ENCODE results near the gene SPACDR.
A peak's percentile ranks its signal among the peaks of the same experiment; 100 is the strongest.

SPACDR gene

DNA sequence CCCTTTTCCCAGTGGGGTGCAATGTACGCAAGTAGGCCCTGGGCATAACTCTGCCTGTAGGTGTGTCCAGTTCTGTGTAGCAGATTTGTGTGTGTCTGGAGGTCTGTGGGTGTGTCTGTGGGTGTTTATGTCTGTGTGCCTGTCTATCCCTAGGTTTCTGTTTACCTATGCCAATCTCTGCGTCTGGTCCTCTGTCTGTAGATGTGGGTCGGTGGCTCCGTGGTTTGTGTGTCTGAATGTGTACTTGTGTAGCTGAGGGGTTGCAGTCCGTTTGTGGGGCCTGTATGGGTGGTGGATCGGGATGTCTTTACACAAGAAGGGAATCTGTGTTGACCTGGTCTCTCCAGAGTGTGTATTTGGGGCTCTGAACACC is 20.6 kb upstream of the SPACDR start:
- no peak for DNase-seq

DNA sequence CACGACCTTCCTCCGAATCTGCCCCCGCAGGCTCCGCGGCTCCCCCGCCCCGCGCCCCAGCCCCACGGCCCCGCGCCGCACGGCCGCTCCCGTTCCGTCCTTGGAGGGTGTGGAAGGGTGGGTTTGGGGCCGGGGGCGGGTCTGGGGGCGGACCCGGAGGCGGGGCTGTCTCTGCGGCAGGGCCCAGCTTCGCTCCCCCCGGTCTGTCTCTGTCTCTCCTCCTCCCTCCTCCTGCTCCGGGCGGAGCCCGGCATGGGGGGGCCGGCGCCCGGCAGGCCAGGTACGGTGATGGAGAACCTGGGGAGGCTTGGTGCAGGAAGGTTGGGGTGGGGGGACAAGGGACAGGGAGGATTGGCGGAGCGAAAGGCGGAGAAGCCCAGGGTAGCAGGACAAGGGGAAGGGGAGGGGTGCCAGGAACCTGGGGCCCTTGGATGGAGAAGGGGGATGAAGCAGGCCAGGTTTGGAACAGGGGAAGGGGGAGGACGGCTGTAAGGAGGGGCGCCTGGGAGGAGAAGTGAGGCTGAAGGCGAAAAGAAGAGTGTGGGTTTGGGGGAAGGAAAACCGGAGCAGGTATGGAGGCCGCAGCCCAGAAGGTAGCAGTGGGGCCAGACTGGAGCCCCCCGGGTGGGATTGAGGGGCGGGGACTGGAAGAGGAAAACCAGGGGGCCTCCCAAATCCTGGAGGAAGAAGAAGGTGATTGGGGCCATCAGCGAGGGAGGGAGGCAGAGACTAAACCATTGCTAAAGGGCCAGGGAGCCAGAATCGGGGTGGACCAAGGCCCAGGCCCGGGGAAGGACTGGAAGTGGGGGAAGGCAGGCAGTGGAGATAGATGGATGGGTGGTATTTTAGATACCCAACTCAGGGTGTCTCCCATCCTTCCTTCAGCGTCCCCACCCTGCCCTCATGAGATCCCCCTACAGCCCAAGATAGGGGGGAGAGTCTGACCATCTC is 19.9 kb upstream of the SPACDR start, which contains the start of gene NYAP1:
Gene NYAP1, plus strand, starts transcription at position 206 of the 951 bp plus-strand sequence. CDS start 1,385 bp downstream, outside the sequence.
- DNase-seq: no peak

DNA sequence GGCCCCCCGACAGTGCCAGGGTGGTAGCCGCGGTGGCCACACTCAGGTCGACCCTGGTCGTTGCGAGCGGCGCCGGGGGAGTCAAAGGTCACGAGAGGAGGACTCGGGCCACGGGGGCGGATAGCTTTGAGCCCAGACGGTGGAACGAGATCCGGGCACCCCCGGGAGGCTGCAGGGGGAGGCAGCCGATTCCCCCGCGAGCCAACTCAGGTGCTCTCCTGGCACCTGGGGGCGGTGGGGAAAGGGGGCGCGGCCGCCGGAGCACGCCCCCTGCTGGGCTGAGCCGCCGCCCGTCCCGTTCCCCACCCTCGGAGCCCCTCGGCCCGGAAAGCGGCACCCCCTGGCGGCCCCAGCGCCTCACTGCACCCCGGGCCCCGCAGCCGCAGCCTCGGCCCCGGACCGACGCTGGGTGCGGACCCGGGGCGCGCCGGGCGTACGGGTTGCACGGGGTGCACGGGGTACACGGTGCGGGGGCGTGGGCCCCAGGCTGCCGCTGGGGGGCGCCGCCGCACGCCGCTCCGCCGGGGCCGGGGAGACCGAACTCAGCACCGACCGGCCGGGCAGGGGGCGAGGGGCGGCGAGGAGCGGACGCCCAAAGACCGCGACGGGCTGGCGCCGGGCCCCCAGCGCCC is 19.1 kb upstream of the SPACDR start:
- peak; percentile 70 to 86 (median 73) for DNase-seq

DNA sequence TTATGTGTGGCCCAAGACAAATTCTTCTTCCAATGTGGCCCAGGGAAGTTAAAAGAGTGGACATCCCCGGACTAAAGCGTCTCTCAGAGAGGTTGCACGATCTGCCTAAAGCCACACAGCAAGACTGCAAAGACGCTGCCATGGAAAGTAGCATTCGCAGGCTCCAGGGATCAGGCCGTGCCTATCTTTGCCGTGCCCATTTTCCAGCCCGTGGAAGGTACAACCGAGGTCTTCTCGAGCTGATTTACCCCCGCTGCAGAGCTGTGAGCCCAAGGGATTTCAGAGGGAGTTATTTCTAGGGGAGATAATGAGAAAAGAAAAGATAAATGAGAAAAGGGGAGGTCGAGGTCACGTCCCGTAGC is 18.6 kb upstream of the SPACDR start:
- no peak for DNase-seq

DNA sequence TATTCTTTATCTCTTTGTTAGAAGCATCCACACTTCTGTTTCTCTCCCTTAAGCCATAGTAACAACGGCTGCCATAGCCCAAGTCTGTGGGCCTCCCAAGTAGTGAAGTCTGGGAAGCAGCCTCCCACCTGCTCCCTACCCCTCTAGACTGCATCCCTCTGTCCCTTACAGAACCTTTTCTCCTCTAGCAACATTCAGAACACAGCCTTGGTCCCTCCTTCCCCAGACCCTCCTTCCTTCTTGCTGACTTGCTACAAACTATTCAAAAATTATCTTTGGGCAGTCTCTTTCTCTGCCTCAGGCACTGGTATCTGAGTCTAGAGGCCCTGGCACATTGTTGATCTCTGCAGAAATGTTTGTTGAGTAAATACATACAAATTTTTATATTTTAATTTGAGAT is 17.4 kb upstream of the SPACDR start:
- DNase-seq: no peak

DNA sequence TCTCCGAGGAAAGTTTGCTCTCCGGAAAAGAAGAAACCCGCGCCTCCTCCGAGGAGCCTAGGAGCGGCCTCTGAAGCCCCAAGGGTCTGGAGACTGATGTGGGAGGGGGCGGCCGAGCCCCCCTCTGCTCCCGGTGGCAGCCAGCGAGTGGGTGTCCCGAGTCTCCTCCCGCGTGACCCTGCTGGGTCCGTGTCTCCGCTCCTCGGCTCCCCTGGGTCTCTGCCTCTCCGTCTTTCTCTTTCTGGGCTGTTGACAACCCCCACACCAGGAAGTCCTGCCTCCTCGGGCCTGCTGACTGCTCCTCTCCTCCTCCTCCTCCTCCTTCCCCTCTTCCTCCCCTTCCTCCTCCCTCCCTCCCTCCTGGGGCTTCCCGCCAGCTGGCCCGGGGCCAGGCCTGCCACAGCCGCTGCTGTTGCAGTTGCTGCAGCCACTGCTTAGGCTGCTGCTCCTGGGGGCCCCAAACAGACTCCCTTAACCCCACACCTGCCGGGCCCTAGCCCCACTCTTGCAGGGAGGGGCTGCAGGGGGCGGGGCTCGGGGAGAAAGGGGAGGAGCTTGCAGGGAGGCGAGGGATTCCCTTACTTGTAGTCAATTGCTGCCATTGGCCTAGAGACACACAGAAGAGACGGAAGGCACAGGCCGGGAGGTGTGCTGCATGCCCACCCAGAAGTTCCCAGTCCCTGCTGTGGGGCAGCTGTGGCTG is 15.0 kb upstream of the SPACDR start, which contains the start of gene TSC22D4:
Gene TSC22D4, minus strand, starts transcription at position 257 of the 703 bp plus-strand sequence. CDS start 1,176 bp downstream, outside the sequence.
- DNase-seq: peak; percentile 87 to 94 (median 88)

DNA sequence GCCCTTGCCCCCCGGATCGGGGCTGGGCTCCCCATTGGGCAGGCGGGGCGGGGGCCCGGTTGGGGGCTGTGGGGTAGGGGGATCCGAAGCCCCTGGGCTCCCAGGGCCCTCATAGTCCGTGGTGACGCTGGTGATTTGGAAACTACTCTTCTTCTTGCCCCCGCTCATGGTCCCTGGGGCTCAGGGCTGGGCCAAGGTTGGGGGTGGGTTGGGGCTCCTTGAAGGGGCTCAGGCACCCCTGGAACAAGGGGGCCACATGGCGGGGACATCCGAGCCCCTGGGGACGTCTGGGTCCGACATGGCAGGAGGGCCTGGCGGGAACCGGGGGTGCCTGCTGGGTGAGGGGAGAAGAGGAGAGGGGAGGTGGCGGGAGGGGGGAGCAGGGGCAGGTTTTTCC is 13.8 kb upstream of the SPACDR start:
- no peak for DNase-seq

DNA sequence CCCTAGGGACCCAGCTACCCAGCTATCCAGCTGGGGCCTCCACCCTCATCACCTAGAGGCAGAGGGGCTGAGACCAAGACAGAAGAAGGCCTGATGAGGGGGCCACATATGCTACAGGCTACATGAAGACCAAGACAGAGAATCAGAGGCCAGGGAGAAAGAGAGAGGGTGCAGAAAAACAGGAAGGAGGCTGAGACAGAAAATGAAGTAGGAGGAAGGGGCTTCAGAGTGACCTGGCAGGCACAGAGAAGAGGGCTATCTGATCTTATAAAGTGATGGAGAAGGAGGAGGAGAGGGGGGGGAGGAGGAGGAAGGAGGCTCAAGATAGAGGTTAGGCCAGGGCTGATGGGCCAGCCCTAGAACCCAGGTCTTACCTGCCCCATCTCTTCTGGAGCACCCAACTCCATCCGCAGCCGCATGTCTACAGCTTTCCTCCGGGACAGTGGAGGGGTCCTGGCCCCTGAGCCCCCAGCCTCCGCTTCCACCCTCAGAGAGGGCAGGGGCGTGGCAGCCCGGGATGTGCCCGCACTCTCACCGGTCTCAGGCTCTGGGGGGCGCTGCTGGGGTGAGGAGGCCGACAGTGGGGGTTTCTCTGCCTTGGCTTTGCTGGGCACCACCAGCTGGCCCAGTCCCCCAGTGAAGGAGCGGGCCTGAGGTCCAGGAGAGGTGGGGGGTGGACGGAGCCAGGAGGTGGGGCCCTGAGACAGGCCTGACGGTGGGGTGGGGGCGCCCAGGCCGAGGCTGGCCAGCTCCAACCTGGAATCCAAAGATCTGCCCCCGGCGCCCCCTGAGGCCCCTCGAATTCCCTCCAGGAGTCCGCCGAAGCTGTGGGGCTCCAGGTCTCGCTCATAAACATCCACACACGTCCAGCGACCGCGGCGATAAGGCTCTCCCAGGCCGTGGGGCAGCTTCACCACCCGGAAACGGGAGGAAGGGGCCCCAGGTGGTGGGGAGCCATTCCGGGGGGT is 13.1 kb upstream of the SPACDR start:
- DNase-seq: peak in 1 of 3 donors; percentile 56

DNA sequence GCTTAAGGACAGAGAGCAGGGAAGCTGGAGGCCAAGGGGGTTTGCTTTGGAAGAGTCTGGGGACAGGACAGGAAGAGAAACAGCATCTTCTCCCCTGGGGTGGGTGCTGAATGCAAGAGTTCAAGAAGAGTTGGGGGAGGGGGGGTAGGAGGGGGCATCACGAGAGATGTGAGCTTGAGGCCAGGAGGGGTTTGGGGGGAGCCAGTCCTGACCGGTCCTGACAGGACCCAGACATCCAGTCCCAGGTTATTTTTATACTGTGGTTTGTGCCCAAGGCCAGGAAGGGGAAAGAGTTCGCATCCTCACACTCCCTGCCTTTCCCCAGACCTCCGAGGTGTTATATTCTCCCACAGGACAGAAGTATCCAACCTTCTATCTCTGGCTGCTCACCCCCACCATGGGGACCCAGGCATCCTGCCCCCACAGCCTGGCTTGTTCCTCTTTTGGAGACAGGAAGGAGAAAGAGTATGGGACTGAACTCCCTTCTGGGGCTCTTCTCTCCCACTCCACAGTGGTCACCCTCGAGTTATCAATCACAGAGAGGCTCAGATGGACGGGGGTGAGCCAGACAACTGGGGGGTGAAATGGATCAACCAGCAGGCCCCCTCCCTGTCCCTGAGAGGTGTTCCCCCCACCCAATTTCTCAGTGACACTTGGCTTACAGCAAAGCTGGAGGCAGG is 12.2 kb upstream of the SPACDR start:
- DNase-seq: peak in 1 of 3 donors; percentile 22

DNA sequence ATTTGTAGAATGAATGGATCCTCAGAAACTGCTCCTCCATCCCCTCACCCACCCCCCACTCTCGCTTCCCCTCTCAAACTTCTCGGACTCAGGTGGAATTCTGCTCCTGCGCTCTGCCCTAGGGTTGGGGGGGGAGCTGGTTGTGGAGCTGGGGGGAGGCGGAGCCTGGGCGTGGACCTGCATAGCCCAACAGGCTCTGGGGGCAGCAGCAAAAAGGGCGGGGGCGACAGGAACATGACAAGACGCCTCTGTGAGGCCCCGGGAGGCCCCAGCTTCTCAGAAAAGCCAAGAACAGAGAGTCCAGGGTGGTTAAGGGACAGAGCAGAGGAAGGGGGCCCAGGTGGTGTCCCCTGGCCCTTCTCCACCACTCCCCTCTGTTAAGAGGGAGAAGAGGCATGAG is 11.5 kb upstream of the SPACDR start:
- DNase-seq: peak in 1 of 3 donors; percentile 41

DNA sequence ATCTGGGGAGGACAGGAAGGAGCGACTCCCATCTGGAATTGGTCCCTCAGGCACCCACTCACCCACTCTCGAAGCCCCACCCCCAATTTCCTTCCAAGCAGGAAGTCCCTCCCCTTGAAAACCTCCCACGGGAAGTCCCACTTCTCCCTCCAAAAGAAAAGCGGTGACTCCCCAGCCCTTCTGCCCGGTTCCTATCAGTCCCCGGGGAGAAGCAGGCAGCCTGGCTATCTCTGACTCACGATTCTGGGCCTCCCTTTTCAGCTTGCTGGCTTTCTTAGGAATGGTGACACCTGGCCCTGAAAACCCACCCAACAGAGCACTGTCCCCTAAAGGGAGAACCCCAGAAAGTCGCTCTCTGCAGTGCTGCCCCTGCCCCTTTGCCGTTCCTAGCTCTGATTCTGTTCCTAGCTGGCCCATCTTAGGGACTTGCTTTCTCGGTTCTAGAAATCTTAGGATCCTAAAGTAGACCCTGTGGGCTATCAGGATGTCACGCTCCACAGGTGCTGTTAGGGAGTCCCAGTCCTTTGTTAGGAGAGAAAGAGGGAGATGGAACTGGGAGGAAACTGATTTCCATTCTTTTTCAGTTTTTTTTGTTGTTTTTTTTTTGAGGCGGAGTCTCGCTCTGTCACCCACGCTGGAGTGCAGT is 8.9 kb upstream of the SPACDR start:
- peak; percentile 89 to 93 (median 92) for DNase-seq

DNA sequence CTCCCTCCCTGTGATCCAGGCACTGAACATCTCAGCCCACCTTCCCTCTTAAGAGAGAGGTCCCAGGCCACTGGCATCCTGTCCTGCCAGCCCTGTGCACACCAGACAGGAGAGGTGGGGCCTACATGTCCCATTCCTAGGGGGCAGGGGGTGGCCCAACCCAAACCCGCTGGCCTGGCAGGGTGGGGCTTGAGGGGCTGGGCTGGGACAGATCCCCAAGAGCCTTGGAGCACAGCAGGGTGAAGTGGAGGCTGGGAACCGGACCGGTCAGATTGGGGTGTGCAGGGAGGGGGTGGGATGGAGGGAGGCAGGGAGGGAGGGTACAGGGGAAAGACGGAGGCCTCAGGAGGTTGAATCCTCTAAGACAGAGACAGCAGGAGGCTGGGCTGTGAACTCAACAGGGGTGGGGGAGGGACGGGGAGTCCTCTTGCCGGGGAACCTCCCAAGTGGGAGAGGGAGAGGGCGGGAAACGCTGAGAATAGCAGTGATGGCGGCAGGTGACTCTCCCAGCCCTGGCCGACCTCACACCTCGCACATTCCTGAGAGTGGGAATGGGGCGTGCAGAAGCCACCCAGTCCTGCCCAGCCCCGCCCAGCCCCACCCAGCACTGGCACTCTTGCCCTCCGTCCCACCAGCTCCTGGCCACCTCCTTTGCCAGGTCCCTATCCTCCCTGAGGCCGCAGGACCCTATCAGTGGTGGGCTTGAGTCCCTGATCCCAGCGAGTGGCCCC is 8.2 kb upstream of the SPACDR start:
- DNase-seq: no peak

DNA sequence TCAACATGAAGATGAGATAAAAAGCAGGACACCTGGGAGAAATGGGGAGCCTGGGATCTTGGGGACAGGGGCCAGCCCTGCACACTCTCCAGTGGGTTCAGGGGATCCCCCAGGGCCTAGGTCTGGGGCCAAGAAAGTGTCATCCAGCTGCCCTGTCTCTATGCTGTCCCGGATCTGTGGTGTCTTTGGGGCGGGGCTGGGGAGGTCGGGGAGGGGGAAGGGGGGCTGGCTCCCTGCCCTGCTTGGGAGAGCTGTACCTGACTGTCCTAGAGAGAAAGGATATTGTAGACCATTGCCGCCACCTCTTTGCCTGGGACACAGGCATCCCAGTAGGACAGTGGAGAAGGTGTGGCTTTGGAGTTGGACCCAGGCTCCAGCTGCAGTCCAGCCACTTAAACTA is 7.0 kb upstream of the SPACDR start:
- DNase-seq: no peak

DNA sequence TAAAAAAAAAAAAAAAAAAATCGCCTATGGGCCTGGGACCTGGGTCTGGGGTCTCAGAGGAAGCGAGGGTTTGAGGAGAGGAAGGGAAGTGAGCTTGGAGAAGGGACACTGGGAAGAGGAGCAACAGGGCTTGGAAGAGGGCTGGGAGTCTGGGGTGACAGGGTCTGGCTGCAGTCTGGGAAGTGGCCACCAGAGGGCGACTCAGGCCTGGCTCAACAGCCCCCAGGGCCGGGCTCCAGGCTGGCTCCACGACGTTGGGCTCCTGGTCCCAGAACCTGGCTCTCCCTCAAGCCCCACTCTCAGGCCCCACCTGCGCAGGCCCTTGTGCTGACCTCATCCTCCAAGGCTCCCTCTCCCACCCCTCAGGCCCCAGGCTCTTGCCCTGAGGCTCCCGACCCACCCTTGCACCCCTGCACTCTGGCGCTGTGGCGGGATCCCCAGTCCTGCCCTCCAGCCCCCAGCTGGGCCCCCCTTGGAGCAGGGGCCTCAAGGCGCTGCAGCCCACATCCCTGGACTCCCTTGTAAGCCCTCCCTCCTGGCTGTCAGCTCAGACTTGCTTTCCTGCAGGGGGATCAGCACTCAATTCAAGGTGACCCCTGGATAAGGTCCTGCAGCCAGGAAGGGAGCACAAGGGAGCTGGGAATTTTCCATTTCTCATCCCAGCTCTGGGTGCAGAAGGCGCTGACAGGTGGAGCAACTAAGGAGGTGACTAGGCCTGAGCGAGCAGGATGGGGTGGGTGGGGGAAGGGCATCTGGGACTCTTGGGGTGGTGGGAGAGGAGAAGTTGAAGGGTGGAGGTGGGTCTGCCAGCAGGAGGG is 5.4 kb upstream of the SPACDR start:
- peak; percentile 79 to 91 (median 88) for DNase-seq

DNA sequence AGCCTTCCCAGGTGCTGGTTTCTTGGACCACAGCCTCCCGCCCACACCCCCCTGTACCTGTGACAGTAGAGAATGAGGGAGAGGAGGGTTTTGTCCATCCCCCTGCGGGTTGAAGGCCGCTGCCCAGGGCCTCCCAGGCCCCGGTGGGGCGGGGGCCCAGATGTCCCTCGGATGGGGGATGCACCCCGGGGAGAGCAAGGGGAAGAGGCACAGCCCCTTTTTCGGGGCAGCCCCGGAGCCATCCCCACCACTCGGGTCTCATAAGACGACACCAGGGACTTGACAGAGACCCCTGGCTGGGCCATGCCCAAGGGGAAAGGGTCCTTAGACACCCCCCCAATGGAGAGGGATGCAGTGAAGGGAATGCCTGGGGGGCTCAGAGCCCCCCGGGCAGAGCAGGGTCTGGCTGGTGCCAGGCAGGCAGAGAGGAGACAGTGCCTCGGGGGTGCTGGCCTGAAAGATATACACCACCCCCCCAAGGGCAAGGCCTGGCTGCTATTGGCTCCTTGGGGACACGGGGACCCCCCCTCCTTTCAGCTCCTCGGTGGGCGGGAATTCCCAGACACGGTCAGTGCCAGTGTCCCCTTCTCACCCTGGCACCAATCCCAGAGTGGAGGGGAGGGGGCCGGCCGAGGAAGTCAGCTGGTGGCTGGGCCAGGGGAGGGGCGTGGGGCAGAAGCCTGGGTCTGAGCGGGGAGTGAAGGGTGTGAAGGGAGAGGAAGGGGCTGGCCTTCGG is 3.7 kb upstream of the SPACDR start:
- DNase-seq: no peak

DNA sequence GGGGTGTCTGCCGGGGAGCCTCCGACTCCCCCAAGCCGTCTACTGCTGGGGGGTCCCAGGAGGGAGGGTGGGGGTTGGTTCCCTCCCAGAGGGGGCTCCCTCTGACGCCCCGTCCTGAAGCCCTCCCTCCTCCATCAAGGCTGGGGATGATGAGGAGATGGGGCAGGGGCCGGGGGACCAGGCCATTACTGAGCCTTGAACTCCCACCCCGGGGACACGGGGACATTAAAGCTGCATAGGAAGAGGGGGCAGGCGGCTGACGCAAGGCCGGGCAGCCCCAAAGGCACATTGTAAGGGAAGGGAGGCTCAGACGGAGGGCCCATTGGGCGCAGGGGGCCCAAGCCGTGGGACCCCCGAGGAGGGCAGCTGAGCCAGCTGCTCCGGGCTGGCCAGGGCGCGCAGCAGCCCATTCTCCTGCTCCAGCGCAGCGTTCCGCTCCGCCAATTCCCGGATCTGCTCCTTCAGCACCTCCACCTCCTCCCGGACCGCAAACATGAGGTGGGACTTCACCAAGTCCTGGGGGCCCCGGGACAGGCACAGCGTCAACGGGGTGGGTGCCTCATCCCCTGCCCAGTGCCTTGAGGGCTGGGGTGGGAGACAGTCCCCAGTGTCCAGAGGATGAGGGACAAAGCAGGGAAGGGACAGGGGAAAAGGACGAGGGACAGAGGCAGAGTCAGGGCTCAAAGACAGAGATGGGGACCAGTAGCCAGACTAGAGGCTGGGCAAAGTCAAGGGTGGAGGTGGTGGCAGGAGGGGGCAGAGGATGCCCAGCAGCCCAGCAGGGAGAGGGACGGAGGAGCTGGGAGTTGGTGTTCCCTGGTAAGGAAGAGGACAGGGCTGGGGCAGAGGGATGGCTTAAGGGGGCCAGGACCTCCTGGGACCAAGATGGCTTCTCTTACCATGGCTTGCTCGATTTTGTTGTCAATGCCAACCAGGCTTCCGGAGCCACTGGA is 2.9 kb upstream of the SPACDR start:
- no peak for DNase-seq

DNA sequence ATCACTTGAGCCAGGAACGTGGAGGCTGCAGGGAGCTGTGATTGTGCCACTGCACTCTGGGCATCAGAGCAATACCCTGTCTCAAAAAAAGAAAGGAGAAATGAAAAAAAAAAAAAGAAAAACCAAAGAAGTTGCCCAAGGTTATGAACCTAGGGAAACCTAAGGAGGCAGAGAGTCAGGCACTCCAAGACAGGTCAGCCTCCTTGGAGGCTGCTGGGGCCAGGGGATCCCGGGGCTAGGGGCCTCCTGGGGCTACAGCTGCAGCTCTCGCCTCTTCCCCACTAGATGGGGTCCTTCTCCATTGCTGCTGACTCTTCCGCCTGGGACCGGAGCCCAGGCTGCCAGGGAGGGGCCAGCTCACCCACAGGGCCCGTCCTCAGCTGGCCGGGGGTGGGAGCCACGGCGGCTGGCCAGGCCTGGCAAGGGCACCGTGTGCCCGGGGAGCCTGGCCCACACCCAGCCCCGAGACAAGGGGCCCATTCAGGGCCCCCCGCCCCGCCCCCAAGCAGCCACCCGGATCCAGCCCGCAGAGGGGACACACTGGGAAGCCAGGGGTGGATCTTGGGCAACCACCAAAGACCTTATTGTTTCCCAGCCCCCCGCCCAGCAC is 1.7 kb upstream of the SPACDR start:
- DNase-seq: peak; percentile 67 to 77 (median 73)
